GM21825 (cell line): ENCODE data around the gene RYR3.

Experiments
- ATAC-seq: cut with Tn5 transposase; IDR thresholded peaks from one replicate; pipeline ENCODE4 v1.9.1; 2021; ENCODE audit warnings: mild to moderate bottlenecking, moderate library complexity; ENCODE audit not compliant: unreplicated experiment

Gene RYR3

DNA sequence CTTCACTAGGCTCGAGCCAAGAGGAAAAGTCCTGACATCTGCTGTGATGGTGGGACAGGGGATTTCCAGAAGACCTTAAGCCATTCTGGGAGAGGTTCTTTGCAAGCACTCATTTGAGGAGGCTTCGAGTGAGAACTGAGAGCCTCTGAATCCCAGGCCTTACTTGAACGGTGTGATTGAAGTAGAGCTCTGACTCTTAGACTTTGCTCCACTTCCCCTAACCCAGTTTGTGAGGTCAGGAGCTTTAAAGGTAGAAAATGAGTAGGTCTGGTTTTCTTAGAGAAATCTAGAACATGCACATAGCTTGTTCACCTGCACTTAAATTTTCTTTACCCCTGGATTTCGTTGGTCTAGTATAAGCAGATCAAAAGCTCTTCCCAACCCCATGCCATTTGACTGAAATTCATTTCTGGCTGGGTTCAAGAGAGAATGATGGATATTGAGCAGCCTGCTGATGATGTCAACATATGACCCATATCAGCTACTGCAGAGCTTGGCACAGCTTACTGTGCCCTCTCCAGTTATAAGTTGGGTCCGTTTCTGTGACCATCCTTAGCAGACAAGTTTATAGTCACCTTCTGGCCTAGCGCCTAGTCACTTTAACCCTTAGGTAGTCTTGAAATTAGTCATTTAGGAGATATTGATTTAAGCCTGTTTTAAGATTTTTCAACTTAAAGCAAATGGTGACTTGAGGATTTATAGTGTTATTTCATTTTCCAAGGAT lies 428.3 kb downstream of the RYR3 start:
- ATAC-seq = no peak

DNA sequence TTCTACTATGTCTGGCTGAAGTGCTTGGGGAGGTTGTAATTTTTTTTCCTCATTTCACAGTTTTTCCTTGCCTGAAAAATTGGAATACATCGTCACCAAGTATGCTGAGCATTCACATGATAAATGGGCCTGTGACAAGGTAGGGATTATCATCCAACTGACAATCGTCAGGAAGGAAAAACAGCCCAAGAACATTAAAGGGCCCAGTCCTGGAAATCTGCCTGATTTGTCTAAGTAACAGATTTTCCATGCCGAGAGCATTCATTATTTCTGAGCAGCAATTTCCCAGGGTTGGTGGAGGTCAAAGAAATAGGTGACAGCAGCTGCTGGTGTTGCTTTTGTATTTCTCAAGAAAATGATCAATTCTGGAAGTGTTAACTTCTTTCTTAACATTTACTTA lies 431.5 kb downstream of the RYR3 start:
- no peak for ATAC-seq

DNA sequence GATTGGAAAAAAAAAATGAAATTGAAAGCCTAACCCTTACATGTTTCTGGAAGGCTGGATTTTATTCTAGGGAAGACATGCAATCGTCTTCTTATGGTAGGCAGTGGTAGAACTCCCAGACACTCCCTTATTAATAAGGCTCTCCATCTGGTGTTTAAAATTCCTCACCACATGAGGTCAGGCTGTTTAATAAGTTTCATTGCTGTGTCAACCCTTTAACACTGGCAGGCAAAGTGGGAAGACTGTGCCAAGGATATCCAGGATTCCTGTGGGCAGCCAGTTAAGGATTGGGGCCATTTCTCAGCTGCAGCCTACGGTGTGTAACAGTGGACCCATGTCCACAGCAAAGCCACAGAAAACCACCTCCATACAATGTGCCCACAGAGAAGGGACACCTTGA lies 432.0 kb downstream of the RYR3 start:
- ATAC-seq = no peak

DNA sequence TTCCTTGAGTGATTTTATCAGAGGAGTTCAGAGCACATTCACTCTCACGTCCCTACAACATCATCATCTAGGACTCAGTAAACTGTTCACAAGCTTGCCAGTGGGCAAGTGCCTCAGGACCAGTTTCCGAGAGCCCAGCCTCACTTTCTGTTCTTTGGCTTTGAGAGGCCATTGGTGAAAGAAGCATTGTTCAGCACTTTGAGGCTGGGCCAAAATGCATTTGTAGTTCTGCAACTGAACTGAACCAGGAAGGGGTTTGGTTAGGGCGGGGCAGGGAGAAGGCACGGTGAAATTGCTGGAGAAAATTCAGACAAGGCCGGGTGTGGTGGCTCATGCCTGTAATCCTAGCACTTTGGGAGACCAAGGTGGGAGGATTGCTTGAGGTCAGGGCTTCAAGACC lies 435.4 kb downstream of the RYR3 start:
- ATAC-seq = no peak

DNA sequence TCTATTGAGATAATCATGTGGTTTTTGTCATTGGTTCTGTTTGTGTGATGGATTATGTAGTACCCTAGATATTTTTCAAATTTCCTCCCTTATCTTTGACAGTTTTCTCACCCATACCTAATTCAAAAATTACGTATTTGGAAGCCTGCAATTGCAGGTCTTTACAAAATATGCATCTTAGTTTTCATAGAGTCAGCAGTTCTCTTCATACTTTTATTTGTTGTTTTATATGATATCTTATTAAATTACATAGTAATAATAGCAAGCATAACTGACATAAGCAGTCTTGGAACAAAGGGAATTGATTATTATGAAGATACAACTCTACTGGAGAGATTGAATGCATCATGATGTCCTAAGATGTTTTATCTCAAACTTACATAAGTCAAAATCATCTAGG lies 442.2 kb downstream of the RYR3 start:
- no peak for ATAC-seq

DNA sequence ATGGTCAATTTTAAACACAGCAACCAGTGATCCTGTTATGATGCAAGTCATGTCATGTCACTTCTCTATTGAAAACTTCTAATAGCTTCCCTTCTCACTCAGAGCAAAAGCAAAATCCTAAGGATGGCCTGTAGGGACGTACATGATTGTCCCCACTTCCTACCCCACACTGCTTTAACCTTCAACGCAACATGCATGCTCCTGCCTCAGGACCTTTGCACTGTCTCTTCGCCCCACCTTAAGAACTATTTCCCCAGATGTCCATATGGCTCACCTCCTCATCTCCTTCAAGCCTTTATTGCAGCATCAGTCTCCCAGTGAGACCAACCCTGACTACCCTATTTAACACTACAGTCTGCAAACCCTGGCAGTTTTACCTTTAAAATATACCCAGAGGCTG lies 443.5 kb downstream of the RYR3 start:
- no peak for ATAC-seq

DNA sequence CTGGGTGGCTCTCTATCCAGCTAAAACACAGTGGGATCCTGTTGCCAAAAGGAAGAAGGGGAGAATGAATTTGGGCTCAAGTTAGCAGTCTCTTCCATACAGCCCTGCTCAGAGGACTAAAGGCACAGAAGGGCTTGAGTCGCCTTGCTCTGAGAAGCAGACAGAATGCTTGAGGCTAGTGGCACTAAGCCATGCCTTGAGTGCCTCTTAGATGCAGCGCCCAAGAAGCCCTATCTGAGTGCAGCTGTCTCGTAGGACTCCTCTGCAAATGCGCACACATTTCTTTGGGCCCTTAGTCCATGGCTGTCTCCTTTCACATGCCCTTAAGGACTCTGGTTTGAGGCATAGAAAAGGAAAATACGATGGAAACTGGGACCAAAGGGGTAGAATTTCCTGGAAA lies 446.2 kb downstream of the RYR3 start:
- ATAC-seq = no peak

DNA sequence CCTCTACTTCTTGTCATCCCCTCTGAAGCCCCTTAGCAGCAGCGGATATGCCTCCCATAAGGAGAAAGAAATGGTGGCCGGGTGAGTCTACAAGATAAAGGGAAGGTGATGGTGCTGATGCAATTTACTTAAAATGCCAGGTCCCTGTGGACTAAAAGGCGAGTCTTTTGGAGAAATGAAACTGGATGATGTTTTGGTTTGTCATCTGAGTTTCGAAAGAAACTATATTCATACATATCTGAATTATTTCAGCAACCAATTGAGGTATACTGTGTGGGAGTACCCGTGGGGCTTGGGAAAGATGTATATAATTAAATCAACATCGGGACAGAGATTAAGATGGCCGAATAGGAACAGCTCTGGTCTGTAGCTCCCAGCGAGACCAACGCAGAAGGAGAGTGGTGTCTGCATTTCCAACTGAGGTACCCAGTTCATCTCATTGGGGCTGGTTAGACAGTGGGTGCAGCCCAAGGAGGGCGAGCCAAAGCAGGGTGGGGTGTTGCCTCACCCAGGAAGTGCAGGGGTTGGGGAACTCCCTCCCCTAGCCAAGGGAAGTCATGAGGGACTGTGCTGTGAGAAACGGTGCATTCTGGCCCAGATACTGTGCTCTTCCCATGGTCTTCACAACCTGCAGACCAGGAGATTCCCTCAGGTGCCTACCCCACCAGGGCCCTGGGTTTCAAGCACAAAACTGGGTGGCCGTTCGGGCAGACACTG lies 446.9 kb downstream of the RYR3 start:
- ATAC-seq = no peak

DNA sequence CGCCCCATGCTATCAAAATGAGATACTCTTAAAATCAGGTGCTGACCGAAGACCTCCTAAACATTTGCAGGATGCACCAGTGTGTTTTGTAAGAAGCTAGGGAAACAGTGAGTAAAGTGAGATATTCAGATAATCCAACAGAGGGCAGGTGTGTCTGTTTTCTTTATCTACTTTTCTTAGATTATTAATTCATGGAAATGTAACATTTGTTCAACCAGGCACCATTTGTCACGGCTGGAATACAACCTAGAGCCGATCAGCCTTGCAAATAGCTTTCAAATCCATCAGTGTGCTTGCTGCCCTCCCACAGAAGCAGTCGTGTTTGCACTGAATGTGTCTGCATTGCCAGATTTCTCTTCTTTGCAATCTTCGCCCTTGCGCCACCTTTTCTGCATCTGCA lies 455.6 kb downstream of the RYR3 start:
- ATAC-seq = no peak

DNA sequence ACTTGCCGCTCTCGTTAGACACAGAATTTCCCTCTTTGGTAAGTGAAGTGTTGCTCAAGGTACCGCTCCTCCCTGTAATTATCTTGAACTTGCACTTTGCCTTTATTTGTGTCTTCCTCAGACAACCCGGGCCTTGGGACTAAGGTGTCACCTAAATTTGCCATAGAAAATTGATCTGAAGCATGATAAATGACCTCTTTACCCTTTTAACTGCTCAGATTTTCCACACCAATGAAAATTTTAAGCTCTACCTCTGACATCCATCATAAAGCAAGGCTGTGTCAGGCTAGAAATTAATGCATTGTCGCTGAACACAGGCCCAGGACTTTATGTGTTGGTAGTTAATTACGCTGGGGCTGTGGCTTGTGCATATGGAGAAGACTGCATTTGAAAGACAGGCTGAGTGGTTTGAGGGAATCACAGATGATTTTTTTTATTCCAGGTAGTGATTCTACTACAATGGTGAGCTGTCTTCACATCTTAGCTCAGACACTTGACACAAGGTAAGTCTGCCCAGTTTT lies 458.0 kb downstream of the RYR3 start:
- ATAC-seq = no peak

DNA sequence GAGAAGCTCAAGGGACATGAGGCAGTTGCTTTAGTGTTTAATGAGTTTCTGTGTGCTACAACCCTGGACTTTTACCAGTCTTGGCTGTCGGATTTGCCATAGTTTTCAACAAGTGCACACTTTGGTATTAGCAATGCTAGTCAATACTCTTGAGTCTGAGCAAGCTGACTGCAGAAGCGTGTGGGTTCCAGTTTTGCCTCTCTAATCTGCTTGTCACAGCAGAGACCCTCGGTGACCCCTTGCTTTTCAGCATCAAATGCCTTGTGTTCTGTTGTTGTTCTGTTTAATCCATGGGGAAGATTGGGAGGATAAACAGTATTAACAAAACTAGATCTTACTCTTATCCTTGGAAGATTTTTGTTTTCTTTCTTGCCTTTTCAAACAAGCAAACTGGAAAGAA lies 463.2 kb downstream of the RYR3 start:
- no peak for ATAC-seq

DNA sequence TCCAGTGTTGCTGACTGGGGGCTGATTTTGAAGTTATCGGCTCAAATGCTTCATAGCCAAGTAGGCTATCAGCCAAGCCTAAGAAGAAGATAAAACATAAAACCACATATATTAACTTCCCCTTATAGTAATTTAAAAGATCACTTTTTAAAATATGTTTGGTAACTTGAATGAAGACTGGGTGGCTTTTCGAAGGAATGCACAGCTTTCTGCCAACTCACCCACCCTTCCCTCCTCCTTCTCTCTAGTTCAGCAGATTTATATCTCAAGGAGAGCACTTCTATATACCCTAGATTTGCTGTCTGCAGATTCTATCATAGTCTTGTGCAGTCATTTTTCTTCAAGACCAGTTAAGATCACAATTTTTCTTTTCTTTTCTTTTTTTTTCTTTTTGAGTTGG lies 468.1 kb downstream of the RYR3 start:
- no peak for ATAC-seq

DNA sequence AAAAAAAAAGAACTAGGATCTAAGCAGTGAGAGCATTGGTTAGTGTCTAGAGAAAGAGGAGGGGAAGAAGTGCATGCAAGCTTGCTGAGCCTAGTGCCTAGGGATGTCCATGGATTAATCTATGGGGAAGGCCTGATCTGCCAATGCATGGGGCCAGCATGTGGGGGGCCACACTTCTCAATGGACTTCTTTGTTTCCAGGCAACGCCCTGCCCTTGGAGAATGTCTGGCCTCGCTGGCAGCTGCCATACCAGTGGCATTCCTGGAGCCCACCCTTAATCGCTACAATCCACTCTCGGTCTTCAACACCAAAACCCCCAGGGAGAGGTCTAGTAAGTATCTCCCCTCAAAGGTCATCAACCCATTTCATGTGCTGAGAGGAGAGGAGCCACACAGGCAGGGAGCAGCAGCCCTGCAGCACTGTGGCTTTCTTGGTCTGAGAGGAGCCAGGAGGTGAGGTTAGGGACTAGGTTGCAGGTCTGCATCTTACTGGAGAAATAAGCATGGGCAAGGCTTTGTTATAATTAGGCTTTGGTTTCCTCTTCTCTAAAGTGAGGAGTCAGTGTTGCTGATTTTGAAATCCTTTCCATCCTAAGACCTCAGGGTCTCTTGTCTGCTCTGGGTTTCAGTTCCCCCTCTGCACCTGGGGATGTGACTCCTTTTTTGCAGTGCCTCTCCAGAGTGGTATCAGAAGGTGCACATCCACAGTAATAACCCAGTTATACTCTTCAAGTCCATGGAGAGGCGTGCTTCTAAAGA lies 469.4 kb downstream of the RYR3 start:
- no peak for ATAC-seq

DNA sequence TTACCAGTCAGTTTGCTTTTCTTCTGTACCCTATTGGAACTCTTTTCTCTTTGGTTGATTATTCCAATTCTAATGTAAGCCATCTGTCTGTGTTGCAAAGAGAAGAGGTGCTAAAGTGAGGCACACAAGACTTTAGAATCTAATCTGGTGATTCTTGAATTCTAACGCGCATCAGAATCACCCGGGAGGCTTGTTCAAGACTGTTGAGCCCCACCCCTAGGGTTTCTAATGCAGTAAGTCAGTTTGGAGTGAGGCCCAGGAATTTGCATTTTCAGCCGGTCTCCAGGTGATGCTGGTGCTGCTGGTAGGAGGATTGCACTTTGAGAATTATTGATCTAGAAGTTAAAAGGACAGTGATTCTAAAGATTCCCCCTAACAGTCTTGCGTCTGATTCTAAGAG lies 472.2 kb downstream of the RYR3 start:
- ATAC-seq = no peak

DNA sequence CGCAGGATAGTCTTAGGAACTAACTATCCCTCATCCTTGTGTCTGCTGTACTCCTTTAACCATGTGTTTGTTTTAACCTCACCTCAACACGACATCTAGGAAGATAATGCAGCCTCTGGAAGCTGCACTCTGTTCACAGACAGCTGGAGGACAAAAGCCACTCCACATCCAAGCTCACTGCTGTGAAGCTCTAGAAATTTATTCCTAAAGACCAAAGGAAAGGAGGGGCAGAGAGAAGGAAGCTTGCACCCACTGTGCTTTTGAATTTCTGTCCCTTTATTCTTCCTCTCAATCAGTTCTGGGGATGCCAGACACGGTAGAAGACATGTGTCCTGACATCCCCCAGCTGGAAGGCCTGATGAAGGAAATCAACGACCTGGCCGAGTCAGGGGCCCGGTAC lies 474.6 kb downstream of the RYR3 start:
- no peak for ATAC-seq

DNA sequence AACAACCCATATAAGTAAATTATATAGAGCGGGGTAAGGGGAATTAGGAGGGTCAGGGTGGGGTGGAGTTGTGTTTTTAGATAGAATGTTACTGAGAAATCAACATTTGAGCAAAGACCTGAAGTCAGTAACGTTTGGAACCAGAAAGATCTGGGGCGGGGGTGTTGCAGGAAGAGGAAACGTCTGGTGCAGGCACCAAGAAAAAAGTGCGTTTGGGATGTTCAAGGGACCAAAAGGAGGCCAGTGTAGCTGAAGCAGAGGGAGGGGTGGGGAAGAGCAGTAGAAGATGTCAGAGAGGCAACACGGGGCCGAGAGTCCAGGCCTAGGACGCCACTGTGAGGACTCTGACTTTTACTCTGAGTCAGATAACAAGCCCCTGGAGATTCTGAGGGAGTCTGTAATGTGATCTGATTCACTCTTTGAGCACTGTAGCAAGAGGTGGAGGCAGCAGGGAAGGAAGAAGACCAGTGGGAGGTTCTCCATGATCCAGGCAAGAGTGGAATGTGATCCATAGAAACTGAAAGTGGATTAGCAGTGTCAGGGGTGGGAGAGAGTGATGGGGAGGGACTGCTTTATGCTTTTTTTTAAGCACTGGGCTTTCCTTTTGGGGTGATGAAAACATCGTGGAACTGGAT lies 478.3 kb downstream of the RYR3 start:
- no peak for ATAC-seq

DNA sequence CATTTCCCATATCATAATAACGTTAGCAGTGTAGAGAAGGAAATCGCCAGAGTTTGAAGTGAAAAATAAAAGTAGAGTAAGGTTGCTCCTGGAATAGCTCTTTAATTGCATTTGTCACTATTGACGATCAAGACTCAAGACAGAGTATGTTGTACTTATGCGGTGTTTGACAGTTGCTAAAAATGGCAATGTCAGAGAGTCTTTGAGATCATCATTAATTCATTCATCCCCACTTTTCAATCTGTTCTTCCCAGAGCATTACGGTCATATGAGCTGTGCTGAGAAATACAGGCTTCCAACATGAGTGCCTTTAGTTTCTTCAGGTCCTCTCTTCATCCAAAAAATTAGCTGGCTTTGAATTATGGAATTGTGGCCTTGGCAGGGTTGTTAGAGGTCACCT lies 483.7 kb downstream of the RYR3 start:
- no peak for ATAC-seq

DNA sequence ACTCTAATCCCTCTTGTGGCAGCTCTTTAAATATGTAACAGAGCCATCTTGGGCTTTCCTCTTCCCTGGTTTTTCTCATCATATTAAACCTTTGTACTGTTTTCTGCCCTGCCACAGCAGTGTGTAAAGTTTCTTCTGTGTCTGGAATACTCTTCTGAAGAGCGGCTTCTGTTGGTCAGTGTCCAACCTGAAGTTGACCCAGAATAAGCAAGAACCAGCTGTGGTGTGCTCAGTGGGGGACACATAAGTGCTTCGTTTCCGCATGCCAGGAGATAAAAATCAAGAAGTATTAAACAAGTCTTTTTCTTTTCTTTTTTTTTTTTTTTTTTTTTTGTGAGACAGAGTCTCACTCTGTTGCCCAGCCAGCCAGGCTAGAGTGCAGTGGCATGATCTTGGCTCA lies 484.3 kb downstream of the RYR3 start:
- ATAC-seq = no peak

DNA sequence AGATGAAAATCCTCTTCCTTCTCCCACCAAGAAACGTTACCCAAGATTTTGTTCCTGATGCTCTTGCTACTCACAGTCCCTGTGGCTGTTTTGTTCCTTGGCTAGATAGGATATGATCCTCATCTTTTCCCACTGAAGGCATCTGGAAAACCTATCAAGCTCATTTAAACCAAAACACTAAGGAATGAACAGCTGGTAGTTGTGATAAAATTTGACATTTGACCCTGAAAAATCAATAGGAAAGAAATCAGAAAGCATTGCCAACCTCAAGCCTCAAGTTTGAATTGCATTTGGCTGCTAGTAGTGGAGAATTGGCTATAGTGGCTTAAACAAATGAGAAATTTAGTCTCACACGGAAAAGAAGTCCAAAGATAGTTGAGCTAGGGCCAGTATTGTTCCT lies 486.9 kb downstream of the RYR3 start:
- ATAC-seq = no peak

DNA sequence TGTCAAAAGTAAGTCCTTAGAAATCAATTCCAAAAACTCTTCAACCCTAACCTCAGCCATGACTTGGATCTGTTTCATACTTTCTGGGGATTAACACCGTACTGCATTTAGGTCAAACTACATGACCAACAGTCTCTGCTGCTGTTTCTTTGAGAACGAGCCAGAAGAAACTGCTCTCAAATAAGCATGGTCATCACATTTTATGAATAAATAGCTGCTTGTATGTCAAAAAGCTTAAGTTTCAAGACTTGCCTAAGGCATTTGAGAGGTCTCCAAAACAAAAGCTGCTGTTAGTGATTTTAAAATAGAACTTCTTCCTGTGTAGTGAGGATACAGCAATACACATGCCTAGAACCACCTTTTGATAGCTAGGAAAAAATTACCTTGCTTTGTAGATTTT lies 491.2 kb downstream of the RYR3 start:
- ATAC-seq = no peak

DNA sequence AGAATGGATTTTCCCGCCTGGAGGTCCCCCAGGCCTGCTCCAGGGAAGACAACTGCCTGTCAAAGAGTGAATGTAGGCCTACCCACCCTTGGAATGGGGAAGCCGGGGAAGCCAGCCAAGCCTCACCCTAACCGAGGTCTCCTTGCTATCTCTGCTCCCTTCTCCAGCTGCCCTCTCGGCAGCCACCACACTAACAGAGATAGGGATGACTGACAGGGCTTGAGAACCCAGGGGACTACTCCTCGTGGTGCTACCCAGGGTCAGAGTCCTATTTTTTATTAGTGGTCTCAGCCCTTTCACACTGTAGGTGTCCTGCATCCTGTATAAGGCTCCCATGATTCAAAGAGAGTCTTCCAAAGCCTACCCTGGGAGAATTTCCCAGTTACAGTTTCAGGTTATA lies 496.9 kb downstream of the RYR3 start:
- ATAC-seq = no peak
